GM20431 (cell line): ENCODE data around the gene TIAM2.

Experiments
- in situ Hi-C: fragments of 300-500 bp; cut with MseI, MboI; formaldehyde crosslinking; loops from one replicate; pipeline ENCODE4 v1.15.0; 2020; ENCODE audit warnings: low sequenced_read_pairs; ENCODE audit not compliant: unreplicated experiment

TIAM2 gene

GRCh38 chr6:155050311-155050710 lies 55.2 kb downstream of the TIAM2 start:
- in situ Hi-C loops = no loop called here

GRCh38 chr6:155054491-155055250 lies 59.6 kb downstream of the TIAM2 start:
- in situ Hi-C loops = no loop called here

GRCh38 chr6:155055729-155056128 lies 60.6 kb downstream of the TIAM2 start:
- in situ Hi-C loops = no loop called here

GRCh38 chr6:155056756-155057155 lies 61.6 kb downstream of the TIAM2 start:
- in situ Hi-C loops = no loop called here

- in situ Hi-C loops = no loop called here
Measured at GRCh38 chr6:155061381-155061780, 66.3 kb downstream of the TIAM2 start.

GRCh38 chr6:155062866-155063341 lies 67.8 kb downstream of the TIAM2 start:
- in situ Hi-C loops = no loop called here

GRCh38 chr6:155064303-155064702 lies 69.2 kb downstream of the TIAM2 start:
- in situ Hi-C loops = no loop called here

- in situ Hi-C loops = no loop called here
Measured at GRCh38 chr6:155066361-155066760, 71.2 kb downstream of the TIAM2 start.

GRCh38 chr6:155066921-155067680 lies 72.0 kb downstream of the TIAM2 start:
- in situ Hi-C loops = no loop called here

- in situ Hi-C loops = no loop called here
Measured at GRCh38 chr6:155067956-155068615, 73.0 kb downstream of the TIAM2 start.

GRCh38 chr6:155069543-155069942 lies 74.4 kb downstream of the TIAM2 start:
- in situ Hi-C loops = no loop called here

- in situ Hi-C loops = no loop called here
Measured at GRCh38 chr6:155075930-155076695, 81.0 kb downstream of the TIAM2 start.

GRCh38 chr6:155077331-155077730 lies 82.2 kb downstream of the TIAM2 start:
- in situ Hi-C loops = no loop called here

- in situ Hi-C loops = no loop called here
Measured at GRCh38 chr6:155077784-155078183, 82.7 kb downstream of the TIAM2 start.

- in situ Hi-C loops = no loop called here
Measured at GRCh38 chr6:155078331-155078745, 83.2 kb downstream of the TIAM2 start.

GRCh38 chr6:155079985-155080452 lies 84.9 kb downstream of the TIAM2 start:
- in situ Hi-C loops = no loop called here

- in situ Hi-C loops = no loop called here
Measured at GRCh38 chr6:155080881-155081845, 86.0 kb downstream of the TIAM2 start.

GRCh38 chr6:155084431-155085123 lies 89.5 kb downstream of the TIAM2 start:
- in situ Hi-C loops = no loop called here
